IPS-NIHi11 (cell line): ENCODE measurements around the gene SLC12A3.
"Not testable (repeated sequence)": the region's sequence is repeated elsewhere in the genome, so short reads cannot be mapped to it uniquely, and the experiment has no call there.

Experiments used
- DNase-seq: peaks from one replicate; pipeline ENCODE4 v3.0.0; 2012; ENCODE audit warnings: mixed read lengths, low spot score

Gene SLC12A3

DNA sequence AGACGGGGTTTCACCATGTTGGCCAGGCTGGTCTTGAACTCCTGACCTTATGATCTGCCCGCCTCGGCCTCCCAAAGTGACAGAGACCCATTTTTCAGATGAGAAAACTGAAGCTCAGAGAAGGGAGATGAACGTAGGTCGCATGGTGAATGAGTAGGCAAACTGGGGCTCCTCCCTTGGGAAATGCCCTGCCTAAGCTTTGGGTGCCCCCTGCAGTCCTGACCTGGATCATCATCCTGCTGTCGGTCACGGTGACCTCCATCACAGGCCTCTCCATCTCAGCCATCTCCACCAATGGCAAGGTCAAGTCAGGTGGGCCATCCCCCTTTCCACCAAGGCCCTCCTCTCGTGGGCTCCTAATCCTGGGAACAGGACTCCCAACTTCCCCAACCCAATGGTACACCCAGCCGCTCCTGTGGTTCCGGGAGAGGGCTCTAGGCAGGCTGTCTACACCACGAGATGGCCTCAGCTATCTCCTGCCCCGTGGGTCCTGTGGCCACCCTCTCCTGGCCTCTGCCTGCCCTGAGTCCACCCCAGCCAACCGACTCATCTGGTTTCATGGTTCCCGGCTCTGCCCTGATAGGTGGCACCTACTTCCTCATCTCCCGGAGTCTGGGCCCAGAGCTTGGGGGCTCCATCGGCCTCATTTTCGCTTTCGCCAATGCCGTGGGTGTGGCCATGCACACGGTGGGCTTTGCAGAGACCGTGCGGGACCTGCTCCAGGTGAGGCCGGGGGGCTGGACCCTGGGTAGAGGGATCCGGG lies 4.7 kb downstream of the SLC12A3 start:
- DNase-seq: peak; percentile 71

DNA sequence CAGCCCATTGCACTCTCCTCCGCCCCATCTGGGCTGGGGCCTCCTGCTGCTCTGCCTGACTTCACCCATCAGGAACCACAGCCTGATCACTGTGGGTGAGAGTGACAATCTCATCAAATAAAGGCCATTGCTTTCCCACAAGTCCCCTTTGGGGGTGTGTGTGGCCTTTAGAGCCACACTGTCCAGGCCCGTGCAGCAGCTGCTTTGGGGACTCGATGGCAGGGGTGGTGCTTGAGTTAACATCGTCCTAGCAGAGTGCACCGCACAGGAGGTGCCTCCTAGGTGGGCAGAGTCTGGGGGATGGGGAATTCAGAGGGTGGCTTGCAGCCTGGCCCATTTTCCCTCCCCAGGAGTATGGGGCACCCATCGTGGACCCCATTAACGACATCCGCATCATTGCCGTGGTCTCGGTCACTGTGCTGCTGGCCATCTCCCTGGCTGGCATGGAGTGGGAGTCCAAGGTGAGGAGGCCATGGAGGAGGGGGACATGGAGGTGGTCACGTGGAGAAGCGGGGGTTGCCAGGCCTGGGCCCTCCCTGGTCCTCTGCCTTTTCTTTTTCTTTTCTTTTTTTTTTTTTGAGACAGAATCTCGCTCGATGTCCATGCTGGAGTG lies 5.4 kb downstream of the SLC12A3 start:
- no peak for DNase-seq

DNA sequence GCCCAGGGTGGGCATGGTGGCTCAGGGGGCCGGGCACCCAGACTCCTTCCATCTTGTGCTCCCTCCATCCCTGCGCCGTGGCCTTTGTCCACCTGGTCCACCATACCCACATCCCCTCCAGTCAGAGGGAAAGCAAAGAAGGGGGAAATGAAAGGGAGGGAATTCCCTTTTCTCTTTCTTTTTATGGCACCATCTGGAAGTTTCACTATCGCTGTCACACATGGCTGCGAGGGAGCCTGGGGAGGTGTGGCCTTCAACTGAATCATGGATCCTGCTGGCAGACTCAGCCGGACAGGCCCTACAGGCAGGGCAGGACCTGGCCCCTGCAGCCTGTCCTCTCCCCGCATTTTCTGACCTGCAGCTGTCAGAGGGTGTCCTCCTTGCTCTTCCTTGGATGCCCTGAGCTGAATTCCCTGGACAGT lies 6.2 kb downstream of the SLC12A3 start:
- no peak for DNase-seq

DNA sequence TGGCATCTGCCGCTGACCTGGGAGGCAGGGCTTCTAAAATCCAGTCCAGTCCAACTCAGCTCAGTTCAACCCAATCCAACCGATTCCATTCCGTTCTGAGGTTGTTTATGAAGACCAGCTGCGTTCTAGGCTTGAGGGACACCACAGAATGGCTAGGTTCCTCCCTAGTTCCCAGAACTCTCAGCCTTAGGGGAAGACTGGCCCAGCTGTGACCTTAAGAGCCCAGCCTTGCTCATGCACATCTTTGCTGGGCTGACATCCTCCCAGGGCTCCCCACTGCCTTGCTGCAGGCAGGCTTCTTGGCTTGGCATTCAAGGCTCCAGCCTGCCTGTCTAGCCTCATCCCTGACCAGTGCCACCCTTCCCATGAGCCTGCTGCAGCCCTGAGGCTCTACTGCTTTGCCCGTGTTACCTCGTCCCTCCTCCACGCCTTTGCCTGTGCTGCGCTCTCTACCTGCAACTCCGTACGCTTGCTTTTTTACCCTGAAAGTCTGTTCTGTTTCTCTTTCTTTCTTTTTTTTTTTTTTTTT lies 7.9 kb downstream of the SLC12A3 start:
- no peak for DNase-seq

DNA sequence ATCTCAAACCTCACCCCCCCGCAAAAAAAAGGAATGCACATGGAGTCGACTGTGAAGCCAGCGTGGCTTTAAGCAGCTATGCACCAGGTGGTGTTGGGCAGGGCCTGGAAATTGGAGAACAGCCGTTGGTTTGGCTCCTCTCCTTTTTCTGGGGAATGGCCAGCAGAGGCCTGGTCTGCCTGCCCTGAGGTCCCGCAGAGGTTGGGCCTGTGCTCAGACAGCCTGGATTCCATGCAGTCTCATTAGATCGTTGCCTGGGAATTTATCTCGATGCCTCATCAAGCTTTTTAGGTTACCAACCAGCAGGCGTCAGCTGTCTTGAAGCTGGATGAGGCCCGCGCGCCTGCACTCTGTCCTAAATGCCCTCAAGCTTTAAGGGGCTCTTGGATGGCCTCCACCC lies 9.8 kb downstream of the SLC12A3 start:
- DNase-seq: no peak

DNA sequence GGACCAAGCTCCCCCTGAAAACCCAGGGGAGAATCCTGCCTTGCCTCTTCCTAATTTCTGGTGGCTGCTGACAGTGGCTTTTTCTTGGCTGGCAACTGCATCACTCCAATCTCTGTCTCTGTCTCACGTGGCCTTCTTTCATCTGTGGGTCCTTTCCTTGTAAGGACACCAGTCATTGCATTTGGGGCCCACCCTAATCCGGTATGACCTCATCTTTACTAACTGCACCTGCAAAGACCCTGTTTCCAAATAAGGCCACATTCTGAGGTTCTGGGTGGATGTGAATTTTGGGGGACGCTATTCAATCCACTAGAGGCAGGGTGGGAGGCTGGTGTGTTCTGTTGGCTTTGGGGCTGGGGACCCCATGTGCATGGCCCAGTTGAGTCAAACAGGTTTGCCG lies 11.0 kb downstream of the SLC12A3 start:
- DNase-seq: no peak

DNA sequence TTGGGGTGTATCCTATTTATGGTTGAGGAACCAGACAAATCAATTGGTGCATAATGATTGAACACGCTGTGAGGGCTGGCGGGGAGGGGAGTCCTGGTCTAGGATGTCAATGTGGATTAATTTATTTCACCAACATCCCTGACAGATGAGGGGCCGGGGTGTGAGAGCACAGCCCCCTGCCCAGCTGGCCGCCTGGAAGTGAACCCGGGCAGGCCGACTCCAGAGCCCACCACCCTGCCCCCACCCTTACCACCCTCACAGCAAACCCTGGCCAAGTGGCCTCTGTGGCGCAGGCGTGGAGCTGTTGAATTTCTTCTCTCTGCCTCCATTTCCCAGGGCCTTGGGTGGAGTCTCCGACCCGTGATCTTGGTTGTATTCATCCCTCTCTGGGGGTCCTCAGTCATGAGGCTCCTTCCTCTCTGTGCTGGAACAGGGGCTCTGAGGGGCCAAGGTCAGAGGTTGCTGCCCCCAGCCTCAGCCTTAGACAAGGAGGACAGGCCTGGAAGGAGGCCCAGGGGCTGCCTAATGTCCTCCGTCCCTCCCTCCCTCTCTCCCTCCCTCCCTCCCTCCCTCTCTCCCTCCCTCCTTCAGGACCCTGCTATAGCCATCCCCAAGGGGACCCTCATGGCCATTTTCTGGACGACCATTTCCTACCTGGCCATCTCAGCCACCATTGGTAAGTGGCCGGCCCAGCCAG lies 12.6 kb downstream of the SLC12A3 start:
- no peak for DNase-seq

DNA sequence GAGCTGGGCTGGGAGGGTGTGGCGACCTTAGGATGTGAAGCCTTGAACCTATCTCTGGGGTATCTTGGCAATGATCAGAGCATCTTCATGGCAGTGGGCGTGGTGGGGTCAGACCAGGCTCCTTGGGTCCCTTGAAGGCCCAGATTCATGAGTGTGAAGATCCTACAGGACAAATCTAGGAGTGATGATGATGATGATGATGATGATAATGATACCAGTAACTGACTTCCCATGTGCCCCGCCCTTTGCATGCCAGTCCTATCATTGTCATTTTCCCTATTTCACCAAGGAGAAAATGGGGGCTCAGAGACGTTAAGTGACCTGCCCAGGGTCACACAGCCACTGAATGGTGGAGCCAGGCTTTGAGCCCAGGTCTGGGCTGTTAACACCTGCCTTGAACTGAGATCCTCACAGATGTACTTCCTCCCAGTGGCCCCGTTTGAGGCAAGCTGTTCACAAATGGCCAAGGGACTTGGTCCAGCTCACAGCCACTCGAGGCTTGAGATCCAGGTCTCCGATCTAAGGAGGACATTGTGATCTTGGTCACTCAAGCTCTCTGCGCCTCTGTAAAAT lies 13.4 kb downstream of the SLC12A3 start:
- no peak for DNase-seq

DNA sequence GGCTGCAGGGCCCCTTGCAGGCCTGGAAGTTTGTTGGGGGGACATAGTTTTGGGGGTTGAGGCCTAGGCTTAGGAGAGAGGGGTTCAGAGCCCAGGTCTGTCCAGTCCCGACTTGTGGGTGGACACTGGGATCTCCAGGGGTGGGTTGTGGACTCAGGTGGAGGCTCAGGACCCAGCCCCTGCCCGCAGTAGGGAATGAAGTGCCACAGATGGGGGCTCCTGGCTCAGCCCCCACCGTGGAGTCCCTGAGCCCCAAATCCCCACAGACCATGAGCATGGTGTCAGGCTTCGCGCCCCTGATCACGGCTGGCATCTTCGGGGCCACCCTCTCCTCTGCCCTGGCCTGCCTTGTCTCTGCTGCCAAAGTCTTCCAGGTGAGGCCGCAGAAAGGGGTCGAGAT lies 14.3 kb downstream of the SLC12A3 start:
- DNase-seq: no peak

DNA sequence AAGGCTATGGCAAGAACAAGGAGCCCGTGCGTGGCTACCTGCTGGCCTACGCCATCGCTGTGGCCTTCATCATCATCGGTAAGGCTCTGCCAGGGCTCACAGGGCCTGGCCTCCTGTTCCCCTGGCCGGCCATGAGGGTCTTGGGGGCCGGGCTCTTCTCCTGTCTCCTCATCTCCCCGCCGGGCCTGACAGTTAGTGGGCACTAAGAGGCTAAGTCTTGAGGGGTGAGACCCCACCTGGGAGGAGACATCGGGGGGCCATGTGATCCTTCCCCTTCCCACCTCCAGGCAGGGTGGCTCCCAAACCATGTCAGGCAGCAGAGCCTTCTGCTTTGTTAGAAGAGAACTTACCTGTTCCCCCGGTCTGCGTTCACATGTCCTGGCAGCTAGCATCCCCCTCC lies 15.2 kb downstream of the SLC12A3 start:
- no peak for DNase-seq

DNA sequence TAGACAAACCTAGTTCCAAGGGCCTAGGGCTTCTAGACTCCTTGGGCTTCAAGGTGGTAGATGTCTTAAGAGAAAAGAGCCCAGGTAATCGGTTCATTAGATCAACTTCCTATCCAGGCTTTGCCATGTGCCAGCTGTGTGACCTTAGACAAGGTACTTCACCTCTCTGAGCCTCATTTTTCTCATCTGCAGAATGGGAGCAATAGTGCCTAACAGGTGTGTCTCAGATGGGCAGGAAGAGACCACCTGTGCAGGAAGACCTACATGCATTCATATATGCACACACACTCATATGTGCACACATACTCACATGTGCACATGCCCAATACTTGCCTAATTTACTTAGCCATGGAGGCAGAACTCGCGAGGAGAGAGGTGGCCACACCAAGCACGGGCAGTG lies 15.7 kb downstream of the SLC12A3 start:
- DNase-seq: no peak

DNA sequence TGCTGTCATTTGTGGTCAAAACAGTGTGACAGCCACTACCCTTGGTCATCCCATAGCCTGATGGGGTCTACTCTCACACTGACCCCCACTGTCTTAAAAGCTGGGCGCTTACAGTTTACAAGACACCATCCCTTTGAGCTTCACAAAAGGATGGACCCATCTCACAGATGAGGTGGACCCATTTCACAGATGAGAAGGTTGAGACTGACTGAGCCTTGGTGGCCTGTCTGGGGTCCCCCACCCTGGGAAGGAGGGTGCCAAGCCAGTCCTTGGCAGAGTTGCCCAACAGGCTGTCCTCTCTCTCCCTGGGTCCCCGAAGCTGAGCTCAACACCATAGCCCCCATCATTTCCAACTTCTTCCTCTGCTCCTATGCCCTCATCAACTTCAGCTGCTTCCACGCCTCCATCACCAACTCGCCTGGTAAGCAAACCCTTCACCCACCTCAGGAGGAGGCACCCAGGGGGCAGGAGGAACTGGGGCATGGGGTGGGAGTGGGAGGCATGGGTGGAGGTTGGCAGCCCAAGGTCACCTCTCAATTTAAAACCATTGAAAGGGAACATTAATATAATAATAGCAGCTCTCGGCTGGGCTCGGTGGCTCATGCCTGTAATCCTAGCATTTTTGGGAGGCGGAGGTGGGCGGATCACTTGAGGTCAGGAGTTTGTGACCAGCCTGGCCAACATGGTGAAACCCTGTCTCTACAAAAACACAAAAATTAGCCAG lies 17.2 kb downstream of the SLC12A3 start:
- DNase-seq: no peak

DNA sequence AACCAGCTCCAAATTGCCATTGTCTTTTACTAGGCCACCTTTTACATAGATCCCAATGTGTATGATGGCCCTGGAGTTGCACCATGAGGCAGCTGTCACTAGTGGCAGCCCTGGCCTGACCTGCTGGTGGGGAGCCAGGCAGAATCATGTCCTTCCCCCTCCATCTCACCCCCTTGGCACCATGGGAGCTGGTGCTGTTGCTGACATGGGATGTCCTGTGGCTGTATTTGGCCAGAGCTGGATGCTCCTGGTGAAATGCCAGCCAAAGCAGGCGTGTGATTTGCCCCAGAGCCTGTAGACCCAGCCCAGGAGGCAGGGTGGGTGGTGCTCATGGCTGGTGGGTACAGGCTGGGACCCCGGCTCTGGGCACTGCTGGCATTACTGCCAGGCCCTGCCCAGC lies 18.6 kb downstream of the SLC12A3 start:
- DNase-seq: no peak

DNA sequence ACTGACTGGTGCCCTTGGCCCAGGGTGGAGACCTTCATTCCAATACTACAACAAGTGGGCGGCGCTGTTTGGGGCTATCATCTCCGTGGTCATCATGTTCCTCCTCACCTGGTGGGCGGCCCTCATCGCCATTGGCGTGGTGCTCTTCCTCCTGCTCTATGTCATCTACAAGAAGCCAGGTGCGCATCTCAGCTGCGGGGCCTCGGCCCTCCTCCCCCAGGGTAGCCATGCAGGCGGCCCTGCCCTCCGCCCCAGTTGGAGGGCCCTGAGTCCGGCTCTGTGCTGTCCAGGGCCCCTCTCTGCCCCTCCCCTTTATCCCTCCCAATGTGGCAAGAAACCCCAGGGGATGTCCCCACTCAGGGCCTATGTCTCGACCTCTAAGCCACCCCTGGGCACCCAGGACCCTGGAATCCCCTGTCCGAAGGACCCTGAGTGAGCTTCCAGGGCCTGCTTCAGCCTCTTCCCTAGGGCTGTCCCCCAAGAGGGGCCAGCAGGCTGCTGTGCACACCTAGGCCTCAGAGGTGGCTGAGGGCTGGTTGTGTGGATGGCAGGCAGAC lies 19.1 kb downstream of the SLC12A3 start:
- DNase-seq: no peak

DNA sequence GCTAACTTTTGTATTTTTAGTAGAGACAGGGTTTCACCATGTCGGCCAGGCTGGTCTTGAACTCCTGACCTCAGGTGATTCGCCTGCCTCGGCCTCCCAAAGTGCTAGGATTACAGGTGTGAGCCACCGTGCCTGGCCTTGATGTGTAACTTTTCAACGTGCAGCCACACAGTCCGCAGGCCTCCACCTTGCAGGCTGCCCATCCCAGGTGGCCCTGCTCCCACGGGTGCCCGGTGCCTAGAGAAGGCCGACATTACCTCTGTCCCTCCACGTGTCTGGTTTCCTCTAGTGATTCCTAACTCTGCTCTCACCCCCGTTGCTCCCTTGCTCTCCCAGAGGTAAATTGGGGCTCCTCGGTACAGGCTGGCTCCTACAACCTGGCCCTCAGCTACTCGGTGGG lies 19.9 kb downstream of the SLC12A3 start:
- not testable (repeated sequence) for DNase-seq

DNA sequence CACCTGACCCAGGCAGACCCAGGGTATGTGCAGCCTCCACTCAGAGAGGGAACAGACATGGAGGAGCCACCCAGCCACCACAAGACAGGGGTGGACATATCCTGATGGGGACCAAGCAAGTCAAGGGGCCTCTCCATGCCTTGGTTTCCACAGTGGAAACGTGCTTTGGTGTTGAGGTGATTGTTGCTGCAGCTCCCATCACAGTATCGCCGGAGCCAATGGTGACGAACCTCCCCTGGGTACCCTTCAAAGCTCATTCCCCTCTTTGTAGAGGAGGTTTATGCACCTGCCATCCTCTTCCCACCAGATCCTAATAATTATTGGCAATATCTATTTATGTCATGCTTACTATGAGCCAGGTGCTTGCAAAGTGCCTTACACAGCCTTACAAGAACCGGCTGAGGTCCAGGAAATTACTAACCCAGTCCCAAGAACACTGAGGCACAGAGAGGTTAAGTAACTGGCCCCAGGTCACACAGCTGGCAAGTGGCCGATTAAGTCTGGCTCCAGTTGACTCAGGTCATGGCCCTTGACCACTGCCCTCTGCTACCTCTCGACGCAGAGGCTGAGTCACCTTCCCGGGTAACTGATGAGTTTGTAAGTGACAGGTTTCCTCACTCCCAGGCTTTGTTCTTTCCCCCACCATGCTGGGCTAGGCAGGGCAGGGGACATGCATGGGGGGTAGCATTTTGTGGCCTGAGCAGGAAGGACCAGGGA lies 20.6 kb downstream of the SLC12A3 start:
- no peak for DNase-seq

DNA sequence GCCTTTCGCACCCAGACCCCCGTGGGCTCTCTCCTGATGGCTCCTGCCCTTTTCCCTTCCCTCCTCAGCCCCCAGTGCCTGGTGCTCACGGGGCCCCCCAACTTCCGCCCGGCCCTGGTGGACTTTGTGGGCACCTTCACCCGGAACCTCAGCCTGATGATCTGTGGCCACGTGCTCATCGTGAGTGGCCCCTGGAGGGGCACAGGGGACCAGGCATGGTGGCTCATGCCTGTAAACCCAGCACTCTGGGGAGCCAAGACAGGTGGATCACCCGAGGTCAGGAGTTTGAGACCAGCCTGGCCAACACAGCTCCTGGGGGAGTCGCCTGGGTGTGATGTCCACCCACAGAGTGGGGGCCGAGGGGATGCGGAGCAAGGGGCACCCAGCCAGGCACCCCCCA lies 21.3 kb downstream of the SLC12A3 start:
- DNase-seq: no peak

DNA sequence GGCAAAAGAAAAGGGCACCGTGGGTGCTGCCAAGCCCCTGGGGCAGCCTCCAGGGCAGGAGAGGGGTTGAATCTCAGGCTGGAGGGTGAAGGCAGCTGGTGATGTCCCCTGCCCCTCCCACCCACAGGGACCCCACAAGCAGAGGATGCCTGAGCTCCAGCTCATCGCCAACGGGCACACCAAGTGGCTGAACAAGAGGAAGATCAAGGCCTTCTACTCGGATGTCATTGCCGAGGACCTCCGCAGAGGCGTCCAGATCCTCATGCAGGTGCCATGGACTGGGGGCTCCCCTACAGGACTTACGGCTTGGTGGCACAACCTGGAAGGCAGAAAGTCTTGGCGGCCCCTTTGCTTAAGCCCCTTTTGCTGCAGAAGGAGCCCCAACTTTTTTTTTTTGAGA lies 21.8 kb downstream of the SLC12A3 start:
- no peak for DNase-seq

DNA sequence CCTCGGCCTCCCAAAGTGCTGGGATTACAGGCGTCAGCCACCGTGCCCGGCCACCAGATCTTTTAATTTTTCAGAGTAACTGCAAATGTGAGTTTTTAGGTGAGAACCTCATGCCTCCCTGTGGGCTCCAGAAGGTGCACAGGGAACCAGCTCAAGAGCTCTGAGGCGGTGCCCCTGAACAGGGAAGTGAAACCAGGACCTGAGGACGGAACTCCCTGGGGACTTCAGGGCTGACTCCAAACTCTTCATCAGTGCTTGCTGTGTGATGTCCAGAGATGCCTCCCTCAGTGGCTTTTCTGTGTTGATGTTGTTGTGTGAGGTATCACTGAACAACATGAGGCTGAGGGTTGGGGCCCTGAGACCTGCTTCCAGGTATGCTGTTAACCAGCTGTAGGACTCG lies 23.8 kb downstream of the SLC12A3 start:
- no peak for DNase-seq

DNA sequence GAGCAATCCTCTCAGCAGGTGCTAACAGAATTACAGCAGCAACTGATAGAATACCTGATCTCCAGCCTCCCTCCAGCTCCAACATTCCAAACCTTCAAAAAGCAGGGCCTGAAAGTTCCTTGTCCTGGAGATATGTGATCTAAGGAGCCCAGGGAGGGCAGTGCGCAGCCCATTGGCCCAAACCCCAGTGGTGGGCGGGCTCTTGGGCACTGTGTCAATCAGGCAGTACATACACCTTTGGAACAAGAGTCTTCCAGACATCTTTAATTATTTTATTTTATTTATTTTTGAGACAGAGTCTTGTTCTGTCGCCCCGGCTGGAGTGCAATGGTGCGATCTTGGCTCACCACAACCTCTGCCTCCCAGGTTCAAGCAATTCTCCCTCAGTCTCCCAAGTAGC lies 24.2 kb downstream of the SLC12A3 start:
- peak; percentile 65 for DNase-seq

DNA sequence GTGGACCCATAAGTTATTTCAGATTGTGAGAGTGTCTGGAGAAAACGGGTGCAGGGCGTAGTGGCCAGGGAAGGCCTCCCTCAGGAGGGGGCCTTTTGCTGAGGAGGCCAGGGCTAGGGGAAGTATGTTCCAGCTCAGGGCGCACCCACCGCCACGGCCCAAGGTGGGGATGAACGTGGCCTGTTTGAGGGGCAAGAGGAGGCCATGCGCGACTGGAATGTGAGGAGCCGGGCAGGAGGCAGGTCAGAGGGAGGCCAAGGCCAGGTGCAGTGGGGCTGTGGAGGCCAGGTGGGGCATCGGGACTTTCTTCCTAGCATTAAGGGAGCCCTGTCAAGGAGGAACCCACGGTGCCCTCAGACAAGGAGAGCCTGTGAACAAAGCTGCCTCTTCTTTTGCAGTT lies 26.7 kb downstream of the SLC12A3 start:
- no peak for DNase-seq
